HepG2 (cell line): Measurements from ENCODE around the gene MEIS3. TPM values are rescaled to one million over a fixed set of nuclear protein-coding genes. Genes with fewer than 3 reads are reported as not detected.
"Not testable (repeated sequence)": the region's sequence is repeated elsewhere in the genome, so short reads cannot be mapped to it uniquely, and the experiment has no call there.

ENCODE experiments used
- ATAC-seq: fragments of 200-7000 bp; cut with Tn5 transposase; 3 replicates; pipeline ENCODE4 v1.9.1; 2020; ENCODE audit warnings: mild to moderate bottlenecking, moderate library complexity
- BruUV-seq: library from RNA; stranded (reverse); fragments of 400-500 nt; replicated peaks from 2 replicates; lab custom pipeline; 2021; lab: Mats Ljungman, UMichigan
- CTCF ChIA-PET: fragments of 300-600 bp; formaldehyde crosslinking; extraction: SDS; loops from one replicate; lab custom pipeline; 2021; ENCODE audit warnings: low total read pairs, inconsistent platforms, low intra/inter-chr PET ratio; lab: Yijun Ruan, JAX
- POLR2A ChIA-PET: fragments of 350-600 bp; sonication (Branson Sonifier 250); formaldehyde crosslinking; loops from one replicate; lab custom pipeline; 2020; ENCODE audit warnings: antibody characterized with exemption, inconsistent platforms; lab: Yijun Ruan, JAX
- DNase-seq: peaks from one replicate; pipeline ENCODE4 v3.0.0-alpha.2; 2015; ENCODE audit warnings: low spot score
- FAIRE-seq: peaks from 3 replicates; lab custom pipeline; 2011; peaks lifted over from hg19 to GRCh38; lab: Jason Lieb, UNC
- H2AFZ ChIP-seq: one replicate; pipeline ENCODE4 v1.6.1; 2011; ENCODE audit warnings: low read length, inconsistent platforms
- H3K27ac ChIP-seq: fragments of 300-600 bp; 3 replicates; pipeline ENCODE4 v1.8.0; 2011; ENCODE audit warnings: mixed run types, mild to moderate bottlenecking, mixed read lengths, low read length, inconsistent platforms; ENCODE audit not compliant: insufficient read depth; ENCODE audit errors: extremely low read length
- H3K27me3 ChIP-seq, 2 experiments: fragments of 200-600 bp in 1 of 2; 2 replicates in 1 of 2; 3 replicates in 1 of 2; pipeline versions ENCODE4 v1.6.0 to v1.8.0; 2011; ENCODE audit warnings: low read length in 2 of 2, mild to moderate bottlenecking in 2 of 2, moderate library complexity in 2 of 2, inconsistent platforms in 1 of 2; ENCODE audit not compliant: insufficient read depth in 2 of 2, control insufficient read depth in 1 of 2
- H3K36me3 ChIP-seq, 2 experiments: fragments of 200-600 bp in 1 of 2; replicated peaks in 1 of 2; 2 replicates in 1 of 2; 3 replicates in 1 of 2; pipeline versions ENCODE4 v1.5.1 to v1.8.0; 2011; ENCODE audit warnings: low read length in 2 of 2, inconsistent platforms in 1 of 2; ENCODE audit not compliant: insufficient read depth in 2 of 2, control insufficient read depth in 1 of 2
- H3K4me1 ChIP-seq: 2 replicates; pipeline ENCODE4 v1.5.1; 2012; ENCODE audit warnings: low read length, inconsistent platforms; ENCODE audit not compliant: insufficient read depth
- H3K4me2 ChIP-seq: 2 replicates; pipeline ENCODE4 v1.6.0; 2011; ENCODE audit warnings: low read depth, low read length, inconsistent platforms
- H3K4me3 ChIP-seq, 3 experiments: fragments of 200-600 bp in 1 of 3; sonication (generic), shearing (Covaris generic) in 1 of 3; replicated peaks in 1 of 3; 2 replicates each; pipeline ENCODE4 v1.5.1; 2011 to 2016; ENCODE audit warnings: low read length in 3 of 3, inconsistent platforms in 2 of 3, low read depth in 2 of 3, mild to moderate bottlenecking in 2 of 3, control low read depth in 1 of 3, mixed read lengths in 1 of 3; ENCODE audit not compliant: insufficient read depth in 1 of 3
- H3K79me2 ChIP-seq: one replicate; pipeline ENCODE4 v1.6.1; 2011; ENCODE audit warnings: low read length, inconsistent platforms; ENCODE audit not compliant: insufficient read depth
- H3K9ac ChIP-seq: 2 replicates; pipeline ENCODE4 v1.6.0; 2011; ENCODE audit warnings: mild to moderate bottlenecking, low read depth, low read length, inconsistent platforms; ENCODE audit not compliant: insufficient read depth
- H3K9me3 ChIP-seq: 2 replicates; pipeline ENCODE4 v1.5.1; 2012; ENCODE audit warnings: mild to moderate bottlenecking, low read length
- H4K20me1 ChIP-seq: 2 replicates; pipeline ENCODE4 v1.6.0; 2011; ENCODE audit warnings: inconsistent platforms, mild to moderate bottlenecking, low read length, moderate library complexity; ENCODE audit not compliant: insufficient read depth
- ZNF121 ChIP-seq: sonication (generic); formaldehyde crosslinking; IDR thresholded peaks from 2 replicates; pipeline ENCODE4 v1.5.0; 2020; ENCODE audit warnings: mild to moderate bottlenecking, missing genetic modification reagents
- WGBS: methylation state at CpG from one replicate; pipeline ENCODE4 v1.1.6; 2017; ENCODE audit warnings: low lambda C conversion rate; 5-methylcytosine and 5-hydroxymethylcytosine counted together
- in situ Hi-C: cut with HindIII; loops from 2 replicates; pipeline ENCODE4 v1.10.0; 2017; ENCODE audit warnings: low pct_unique_long_range_greater_than_20kb; ENCODE audit not compliant: extremely low pct_ligation_motif_present
- intact Hi-C: fragments of 100-400 bp; cut with micrococcal nuclease; formaldehyde crosslinking; loops from one replicate; pipeline ENCODE4 v1.10.0; 2022; ENCODE audit not compliant: unreplicated experiment
- polyA plus RNA-seq, 8 experiments: library from polyadenylated mRNA; depleted of rRNA in 3 of 8; stranded (reverse) in 7 of 8; unstranded in 1 of 8; fragments of >200 nt; fragmentation: Illumina TruSeq in 4 of 8; extraction: Trizol in 4 of 8; gene quantifications; 2 replicates each; pipeline versions ENCODE4 v1.2.1 to v1.2.3, GENCODE V29; 2011 to 2016; ENCODE audit warnings: low read depth in 4 of 8, missing spikeins in 1 of 8, mixed read lengths in 1 of 8; ENCODE audit not compliant: insufficient read depth in 1 of 8
- total RNA-seq, 5 experiments: library from RNA; depleted of rRNA; stranded (reverse); fragments of >200 nt; fragmentation: Illumina TruSeq; extraction: Trizol; gene quantifications; 2 replicates each; pipeline ENCODE4 v1.2.3, GENCODE V29; 2016; ENCODE audit warnings: low read depth in 1 of 5

Gene MEIS3
- total and polyA plus RNA-seq, 2 of the 13 experiments (the other 11 are each of a cell fraction or from before 2014, with no cell fraction given): 0.09 to 0.70 TPM

GRCh38 chr19:47387623-47388022 lies 31.7 kb downstream of the MEIS3 start:
- H2AFZ ChIP-seq, FAIRE-seq, H3K79me2 ChIP-seq, H3K36me3 ChIP-seq, H3K4me1 ChIP-seq, H3K4me3 ChIP-seq, POLR2A ChIA-PET, BruUV-seq, H3K27me3 ChIP-seq, in situ Hi-C loops, DNase-seq, H3K9ac ChIP-seq, H3K4me2 ChIP-seq, intact Hi-C loops, CTCF ChIA-PET, H4K20me1 ChIP-seq, ATAC-seq, H3K9me3 ChIP-seq, H3K27ac ChIP-seq: not testable (repeated sequence)
- 10% methylated on average over 3 of the region's 3 CpGs for WGBS
- TF ChIP-seq ZNF121 (CRISPR knock-in tag): 0 out of 2 replicates have a peak, but pooled peaks have one; percentile 26

DNA sequence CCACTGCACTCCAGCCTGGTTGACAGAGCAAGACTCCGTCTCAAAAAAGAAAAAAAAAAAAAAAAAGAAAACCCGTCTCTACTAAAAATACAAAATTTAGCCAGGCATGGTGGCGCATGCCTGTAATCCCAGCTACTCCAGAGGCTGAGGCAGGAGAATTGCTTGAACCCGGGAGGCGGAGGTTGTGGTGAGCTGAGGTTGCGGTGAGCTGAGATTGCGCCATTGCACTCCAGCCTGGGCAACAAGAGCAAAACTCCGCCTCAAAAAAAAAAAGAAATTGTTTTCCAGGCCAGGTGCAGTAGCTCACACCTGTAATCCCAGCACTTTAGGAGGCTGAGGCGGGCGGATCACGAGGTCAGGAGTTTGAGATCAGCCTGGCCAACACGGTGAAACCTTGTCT lies 32.7 kb downstream of the MEIS3 start:
- DNase-seq, BruUV-seq, H2AFZ ChIP-seq, H3K4me1 ChIP-seq, CTCF ChIA-PET, H3K36me3 ChIP-seq, POLR2A ChIA-PET, FAIRE-seq, H3K4me2 ChIP-seq, in situ Hi-C loops, H3K9ac ChIP-seq, intact Hi-C loops, H4K20me1 ChIP-seq, H3K79me2 ChIP-seq, H3K27ac ChIP-seq, H3K4me3 ChIP-seq, H3K27me3 ChIP-seq, ATAC-seq, H3K9me3 ChIP-seq: not testable (repeated sequence)
- 19% methylated on average over 12 of the region's 12 CpGs for WGBS

- H3K4me1 ChIP-seq, BruUV-seq, H4K20me1 ChIP-seq, FAIRE-seq, CTCF ChIA-PET, H3K9ac ChIP-seq, DNase-seq, in situ Hi-C loops, ATAC-seq, intact Hi-C loops, H3K9me3 ChIP-seq, POLR2A ChIA-PET, H3K79me2 ChIP-seq, H3K27me3 ChIP-seq, H2AFZ ChIP-seq, H3K4me2 ChIP-seq, H3K27ac ChIP-seq, H3K4me3 ChIP-seq: not testable (repeated sequence)
- H3K36me3 ChIP-seq: peaks cover 13 to 28% of the 10 kb centered on the region in 2 experiments
- 96% methylated on average over 4 of the region's 4 CpGs for WGBS
Measured at GRCh38 chr19:47384533-47384932, 34.8 kb downstream of the MEIS3 start.
